OCI-LY1 (cell line): ENCODE results near the gene C1QTNF1.

Experiments
- H2AFZ ChIP-seq: fragments of 200-600 bp; sonication (generic), shearing (Covaris generic); 2 replicates; pipeline ENCODE4 v1.6.0; 2014; ENCODE audit warnings: antibody characterized with exemption, mild to moderate bottlenecking, low read length
- H3F3A ChIP-seq: fragments of 200-600 bp; sonication (generic), shearing (Covaris generic); 2 replicates; pipeline ENCODE4 v1.6.0; 2014; ENCODE audit warnings: mild to moderate bottlenecking, antibody characterized with exemption, low read length, moderate library complexity; ENCODE audit not compliant: insufficient read depth
- H3K27ac ChIP-seq: fragments of 200-600 bp; sonication (generic); 2 replicates; pipeline ENCODE4 v1.5.1; 2014; ENCODE audit warnings: low read length, mixed run types, mild to moderate bottlenecking, low read depth; ENCODE audit not compliant: poor library complexity, severe bottlenecking
- H3K27me3 ChIP-seq: fragments of 200-600 bp; sonication (generic); 2 replicates; pipeline ENCODE4 v1.6.0; 2014; ENCODE audit warnings: antibody characterized with exemption, mild to moderate bottlenecking, low read length, moderate library complexity; ENCODE audit not compliant: insufficient read depth
- H3K36me3 ChIP-seq: fragments of 200-600 bp; sonication (generic); 2 replicates; pipeline ENCODE4 v1.6.1; 2014; ENCODE audit warnings: mild to moderate bottlenecking, antibody characterized with exemption, low read length, moderate library complexity, mixed read lengths; ENCODE audit not compliant: insufficient read depth
- H3K4me1 ChIP-seq: fragments of 200-600 bp; sonication (generic); 2 replicates; pipeline ENCODE4 v1.5.1; 2014; ENCODE audit warnings: mild to moderate bottlenecking, low read length, moderate library complexity; ENCODE audit not compliant: insufficient read depth, severe bottlenecking
- H3K4me2 ChIP-seq: fragments of 200-600 bp; sonication (generic), shearing (Covaris generic); 2 replicates; pipeline ENCODE4 v1.6.1; 2014; ENCODE audit warnings: low read length
- H3K4me3 ChIP-seq: fragments of 200-600 bp; sonication (generic); 2 replicates; pipeline ENCODE4 v1.5.1; 2014; ENCODE audit warnings: low read length, low read depth, mild to moderate bottlenecking, mixed read lengths; ENCODE audit not compliant: poor library complexity, severe bottlenecking
- H3K79me2 ChIP-seq: fragments of 200-600 bp; shearing (Covaris generic); 2 replicates; pipeline ENCODE4 v1.6.1; 2016; ENCODE audit warnings: mixed run types, low read length, mixed read lengths; ENCODE audit not compliant: insufficient read depth
- H3K9ac ChIP-seq: fragments of 200-600 bp; sonication (generic), shearing (Covaris generic); 2 replicates; pipeline ENCODE4 v1.6.1; 2014; ENCODE audit warnings: mild to moderate bottlenecking, low read length, mixed read lengths
- H3K9me2 ChIP-seq: fragments of 200-600 bp; sonication (generic), shearing (Covaris generic); 2 replicates; pipeline ENCODE4 v1.6.1; 2014; ENCODE audit warnings: low read depth, mild to moderate bottlenecking, low read length, mixed read lengths
- H3K9me3 ChIP-seq: fragments of 200-600 bp; shearing (Covaris generic); 2 replicates; pipeline ENCODE4 v1.6.1; 2014; ENCODE audit warnings: low read length, mixed read lengths
- H4K20me1 ChIP-seq: fragments of 200-600 bp; sonication (generic), shearing (Covaris generic); 2 replicates; pipeline ENCODE4 v1.6.0; 2016; ENCODE audit warnings: mild to moderate bottlenecking, low read length; ENCODE audit not compliant: insufficient read depth
- CTCF ChIP-seq: fragments of 200-600 bp; sonication (generic), shearing (Covaris generic); IDR thresholded peaks from 2 replicates; pipeline ENCODE4 v1.5.1; 2017; ENCODE audit warnings: mild to moderate bottlenecking, antibody characterized with exemption, low read length, moderate library complexity, mixed read lengths
- EZH2 ChIP-seq: fragments of 200-600 bp; sonication (generic), shearing (Covaris generic); IDR thresholded peaks from 2 replicates; pipeline ENCODE4 v1.8.0; 2017; ENCODE audit warnings: borderline replicate concordance, mixed run types, mild to moderate bottlenecking, antibody characterized with exemption, low read length, moderate library complexity, mixed read lengths

The C1QTNF1 gene

DNA sequence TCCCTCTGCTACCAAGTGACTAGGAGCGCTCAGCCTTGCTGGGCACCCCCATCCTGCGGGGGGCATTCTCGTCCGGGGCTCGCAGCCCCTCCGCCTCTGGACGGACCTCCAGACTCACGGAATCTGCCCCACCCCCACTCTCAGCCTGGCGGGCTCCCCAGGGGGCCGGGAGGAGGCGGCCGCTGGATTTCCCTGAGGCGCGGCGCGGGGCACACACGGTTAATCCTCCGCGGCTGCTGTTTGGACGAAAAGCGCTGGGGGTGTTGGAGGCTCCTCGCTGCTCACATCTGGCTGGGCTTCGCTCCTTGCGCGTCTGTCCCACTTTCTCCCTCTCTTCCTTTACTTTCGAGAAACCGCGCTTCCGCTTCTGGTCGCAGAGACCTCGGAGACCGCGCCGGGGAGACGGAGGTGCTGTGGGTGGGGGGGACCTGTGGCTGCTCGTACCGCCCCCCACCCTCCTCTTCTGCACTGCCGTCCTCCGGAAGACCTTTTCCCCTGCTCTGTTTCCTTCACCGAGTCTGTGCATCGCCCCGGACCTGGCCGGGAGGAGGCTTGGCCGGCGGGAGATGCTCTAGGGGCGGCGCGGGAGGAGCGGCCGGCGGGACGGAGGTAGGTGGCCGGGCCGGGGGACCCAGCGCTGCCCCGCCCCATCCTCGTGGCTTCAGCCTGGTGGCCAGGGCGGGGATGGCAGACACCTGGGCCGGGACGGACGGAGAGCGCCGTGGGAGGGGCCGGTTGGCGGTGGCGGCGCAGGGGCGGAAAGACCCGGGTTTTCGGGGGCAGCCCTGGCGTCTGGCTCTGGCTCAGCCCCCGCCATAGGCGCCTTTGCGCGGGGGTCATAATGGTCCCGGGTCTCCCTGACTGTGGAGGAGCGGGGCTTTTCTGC, at the start of gene C1QTNF1:
Gene C1QTNF1 (plus strand): TSS at position 284 of the 886 bp plus-strand sequence. CDS start 19,800 bp downstream, outside the sequence.
- Histone ChIP-seq H4K20me1 (no peaks in the 10 kb centered on the region), H2AFZ (no peak within 1 kb of the TSS), H3K9me3 (no peaks in the 10 kb centered on the region), H3K79me2 (no peaks in the 10 kb centered on the region), H3K27me3 (peaks cover 14% of the 10 kb centered on the region; the same call in 1 of the 2 replicates), H3K36me3 (no peaks in the 10 kb centered on the region), H3K9me2 (no peaks in the 10 kb centered on the region), H3K9ac (no peak within 1 kb of the TSS), H3K4me1 (no peaks in the 10 kb centered on the region), H3K4me3 (no peak within 1 kb of the TSS), H3F3A (no peaks in the 10 kb centered on the region), H3K27ac (no peak within 1 kb of the TSS), H3K4me2 (no peak within 1 kb of the TSS)
- no peak for TF ChIP-seq CTCF

DNA sequence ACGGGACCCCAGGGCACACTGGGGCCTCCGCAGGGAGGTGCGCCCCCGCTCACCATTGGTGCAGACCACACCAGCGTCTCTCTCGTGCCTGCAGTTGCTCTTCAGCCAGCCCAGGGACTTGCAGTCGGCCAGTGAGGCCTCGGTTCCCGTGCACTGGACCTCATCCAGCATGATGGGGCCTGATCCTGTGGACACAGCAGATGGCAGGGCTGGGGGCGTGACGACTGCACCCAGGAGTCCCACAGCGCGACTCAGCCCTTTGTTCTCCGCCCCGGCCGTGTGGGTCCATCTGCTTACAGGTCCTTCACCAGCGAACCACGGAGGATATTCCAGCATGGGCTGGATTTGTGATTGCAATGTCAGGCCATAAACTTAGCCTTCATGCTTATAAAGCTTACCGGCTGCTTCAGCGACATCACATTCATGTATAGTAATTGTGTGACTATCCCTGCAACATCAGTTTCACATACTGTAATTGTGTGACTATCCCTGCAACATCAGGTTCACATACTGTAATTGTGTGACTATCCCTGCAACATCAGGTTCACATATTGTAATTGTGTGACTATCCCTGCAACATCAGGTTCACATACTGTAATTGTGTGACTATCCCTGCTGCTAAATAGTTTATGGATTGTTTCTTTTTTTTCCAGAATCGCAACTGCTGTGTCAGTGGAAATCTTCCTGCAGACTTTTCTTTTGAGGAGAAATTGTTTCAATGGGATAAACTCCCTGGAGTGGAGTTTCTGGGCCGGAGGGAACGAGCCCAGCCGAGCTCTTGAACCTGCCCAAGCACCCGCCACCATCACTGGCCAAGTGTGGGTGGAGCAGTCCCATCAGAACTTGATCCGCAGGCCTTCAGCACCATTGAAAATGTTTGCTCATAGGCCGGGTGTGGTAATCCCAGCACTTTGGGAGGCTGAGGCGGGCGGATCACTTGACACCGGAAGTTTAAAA, 49.1 kb upstream of the C1QTNF1 start:
- peak overlapping the region; percentile 89; the same call in 1 of the 2 replicates for H2AFZ ChIP-seq
- H3K4me1 ChIP-seq = peaks cover 10% of the 10 kb centered on the region
- H3K9me2 ChIP-seq = no peaks in the 10 kb centered on the region
- H3K79me2 ChIP-seq = no peaks in the 10 kb centered on the region
- no peaks in the 10 kb centered on the region for H3K9me3 ChIP-seq
- peak overlapping the region; percentile 58 for H3K4me3 ChIP-seq
- H3K4me2 ChIP-seq = peak overlapping the region; percentile 68
- H3K27ac ChIP-seq = peak overlapping the region; percentile 50
- H4K20me1 ChIP-seq = no peaks in the 10 kb centered on the region
- H3F3A ChIP-seq = no peaks in the 10 kb centered on the region
- TF ChIP-seq EZH2 (no peak), CTCF (no peak)
- no peaks in the 10 kb centered on the region for H3K36me3 ChIP-seq
- H3K9ac ChIP-seq = peak overlapping the region; percentile 59
- H3K27me3 ChIP-seq = no peaks in the 10 kb centered on the region; the same call in 1 of the 2 replicates

- H3K27me3 ChIP-seq = no peaks in the 10 kb centered on the region; the same call in 1 of the 2 replicates
- H3K36me3 ChIP-seq = no peaks in the 10 kb centered on the region
- no peaks in the 10 kb centered on the region for H3K9me3 ChIP-seq
- H3K27ac ChIP-seq = no peak overlapping the region
- no peaks in the 10 kb centered on the region for H4K20me1 ChIP-seq
- peaks cover 10% of the 10 kb centered on the region for H3K4me1 ChIP-seq
- no peak overlapping the region for H3K4me2 ChIP-seq
- H3K79me2 ChIP-seq = no peaks in the 10 kb centered on the region
- TF ChIP-seq CTCF (no peak), EZH2 (no peak)
- no peaks in the 10 kb centered on the region for H3F3A ChIP-seq
- H3K9me2 ChIP-seq = no peaks in the 10 kb centered on the region
- no peak overlapping the region for H3K9ac ChIP-seq
- no peak overlapping the region for H2AFZ ChIP-seq
- H3K4me3 ChIP-seq = no peak overlapping the region
These were observed 46.9 kb upstream of the C1QTNF1 start for GRCh38 chr17:78976907-78977680.
